ENCODE results near the gene PSAPL1. TPM values are rescaled to one million over a fixed set of nuclear protein-coding genes. Genes with fewer than 3 reads are reported as not detected.

Gene PSAPL1
- total and polyA plus RNA-seq, 2 of the 8 experiments (the other 6 are each of a cell fraction or from before 2014, with no cell fraction given), result 0.03 TPM; not detected in 1

GRCh38 chr4:7474320-7474719, 39.6 kb upstream of the PSAPL1 start (continued):
- TF ChIP-seq CHD7 (IDR thresholded peaks at IDR 0.05; ENCODE audit: insufficient replicate concordance, low read length), result no peak
- no peak for TF ChIP-seq SUZ12 (IDR thresholded peaks at IDR 0.05; ENCODE audit: low read length)
- TF ChIP-seq, protein P1, sequence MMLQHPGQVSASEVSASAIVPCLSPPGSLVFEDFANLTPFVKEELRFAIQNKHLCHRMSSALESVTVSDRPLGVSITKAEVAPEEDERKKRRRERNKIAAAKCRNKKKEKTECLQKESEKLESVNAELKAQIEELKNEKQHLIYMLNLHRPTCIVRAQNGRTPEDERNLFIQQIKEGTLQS (IDR thresholded peaks at IDR 0.05; ENCODE audit: insufficient read depth, low read depth, low read length), result no peak
- TF ChIP-seq EGR1 (IDR thresholded peaks at IDR 0.05; ENCODE audit: borderline replicate concordance, low read depth, low read length), result no peak
- TF ChIP-seq RNF2 (IDR thresholded peaks at IDR 0.05; ENCODE audit: borderline replicate concordance, low read depth, low read length, missing control alignments, poor library complexity, severe bottlenecking), result no peak
- TF ChIP-seq TAF1 (IDR thresholded peaks at IDR 0.05; ENCODE audit: low read depth, low read length), result no peak
- no peak for TF ChIP-seq RFX5 (IDR thresholded peaks at IDR 0.05; ENCODE audit: borderline replicate concordance, low read depth, low read length)
- TF ChIP-seq SIX5 (IDR thresholded peaks at IDR 0.05; ENCODE audit: low read depth, low read length), result no peak
- no peak for TF ChIP-seq CBX5 (IDR thresholded peaks at IDR 0.05; ENCODE audit: low read depth, low read length)
- no peak for TF ChIP-seq GABPA (IDR thresholded peaks at IDR 0.05; ENCODE audit: borderline replicate concordance, insufficient read depth, low read length)
- TF ChIP-seq SP1 (IDR thresholded peaks at IDR 0.05; ENCODE audit: low read depth, low read length), result no peak
- no peak for TF ChIP-seq SP4 (IDR thresholded peaks at IDR 0.05; ENCODE audit: low read length)

Data from H1 (cell line).